ENCODE data around the gene TXNDC11.

TXNDC11 gene

DNA sequence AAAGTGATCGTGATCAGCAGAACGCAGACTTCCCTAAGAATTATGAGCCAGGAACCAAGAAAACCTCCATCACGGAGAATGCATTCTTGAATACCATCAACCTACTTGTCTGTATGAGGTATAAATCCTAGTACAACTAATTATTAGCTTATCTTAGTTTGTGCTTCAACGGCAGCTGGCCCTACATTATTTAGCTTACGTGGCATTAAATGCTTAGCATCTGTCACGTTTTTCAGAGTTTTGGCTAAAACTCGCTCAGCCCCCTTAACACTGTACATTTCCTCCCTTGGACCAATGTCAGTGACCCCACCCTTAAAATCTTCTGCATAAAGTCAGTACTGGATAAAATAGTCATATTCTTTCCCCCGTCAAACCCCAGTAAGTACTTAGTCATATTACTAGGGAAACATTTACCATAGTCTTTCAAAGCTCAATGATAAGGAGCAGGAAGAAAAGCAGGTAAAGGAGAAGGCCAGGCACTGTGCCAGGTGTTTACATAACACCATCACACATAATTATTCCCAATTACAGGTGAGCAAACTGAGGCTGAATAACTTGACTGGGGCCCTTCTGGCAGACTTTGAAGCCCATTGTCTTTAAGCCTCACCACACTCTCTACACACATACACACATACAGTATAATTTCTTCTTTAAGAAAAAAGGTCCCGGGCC, 16.6 kb upstream of the TXNDC11 start:
- no peak overlapping the region for H3K4me3 ChIP-seq (ENCODE audit: low read depth, low read length)
- TF ChIP-seq, protein P1, sequence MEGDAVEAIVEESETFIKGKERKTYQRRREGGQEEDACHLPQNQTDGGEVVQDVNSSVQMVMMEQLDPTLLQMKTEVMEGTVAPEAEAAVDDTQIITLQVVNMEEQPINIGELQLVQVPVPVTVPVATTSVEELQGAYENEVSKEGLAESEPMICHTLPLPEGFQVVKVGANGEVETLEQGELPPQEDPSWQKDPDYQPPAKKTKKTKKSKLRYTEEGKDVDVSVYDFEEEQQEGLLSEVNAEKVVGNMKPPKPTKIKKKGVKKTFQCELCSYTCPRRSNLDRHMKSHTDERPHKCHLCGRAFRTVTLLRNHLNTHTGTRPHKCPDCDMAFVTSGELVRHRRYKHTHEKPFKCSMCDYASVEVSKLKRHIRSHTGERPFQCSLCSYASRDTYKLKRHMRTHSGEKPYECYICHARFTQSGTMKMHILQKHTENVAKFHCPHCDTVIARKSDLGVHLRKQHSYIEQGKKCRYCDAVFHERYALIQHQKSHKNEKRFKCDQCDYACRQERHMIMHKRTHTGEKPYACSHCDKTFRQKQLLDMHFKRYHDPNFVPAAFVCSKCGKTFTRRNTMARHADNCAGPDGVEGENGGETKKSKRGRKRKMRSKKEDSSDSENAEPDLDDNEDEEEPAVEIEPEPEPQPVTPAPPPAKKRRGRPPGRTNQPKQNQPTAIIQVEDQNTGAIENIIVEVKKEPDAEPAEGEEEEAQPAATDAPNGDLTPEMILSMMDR (IDR thresholded peaks at IDR 0.05; ENCODE audit: borderline replicate concordance, insufficient read depth, low read depth, low read length): no peak

DNA sequence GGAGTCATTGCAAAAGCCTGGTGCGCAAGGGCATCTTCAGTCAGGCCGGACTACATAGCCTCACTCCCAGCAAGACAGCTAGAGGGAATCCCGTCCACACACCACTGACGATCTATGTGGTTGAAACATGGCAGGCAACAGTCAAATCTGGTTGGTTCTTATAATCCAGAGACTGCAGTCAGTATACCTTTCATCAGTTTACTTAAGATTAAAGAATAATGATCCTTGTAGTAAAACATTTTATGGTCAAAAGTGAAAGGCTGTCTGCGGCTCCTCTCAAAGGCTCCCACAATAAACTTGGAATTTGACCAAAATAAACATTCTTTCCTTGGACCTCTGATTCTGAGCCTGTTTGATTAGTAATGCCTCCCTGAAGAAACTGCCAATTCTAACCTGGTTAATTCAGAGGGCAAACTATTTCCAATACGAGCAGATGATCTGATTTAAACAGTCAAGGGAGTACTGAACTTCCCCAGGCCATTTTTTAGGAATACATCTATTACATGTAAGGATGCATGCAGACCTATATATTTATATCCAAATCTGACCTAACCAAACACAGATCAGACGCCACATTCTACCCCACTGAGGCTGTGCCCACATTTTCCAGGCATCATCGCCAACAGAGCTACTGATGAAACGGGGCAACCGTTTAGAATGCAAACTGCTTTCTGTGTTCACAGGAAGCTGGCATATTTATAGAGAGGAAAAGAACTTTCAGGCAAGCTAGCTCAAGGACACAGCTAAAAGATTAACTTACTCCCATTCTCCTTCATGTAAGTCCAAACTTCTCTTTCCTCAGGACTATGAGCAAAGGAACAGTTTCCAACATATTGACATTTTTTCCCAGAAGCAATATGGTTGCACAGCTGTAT, 15.3 kb upstream of the TXNDC11 start:
- H3K4me3 ChIP-seq (ENCODE audit: low read depth, low read length): no peak overlapping the region
- TF ChIP-seq, protein P1 (IDR thresholded peaks at IDR 0.05; ENCODE audit: borderline replicate concordance, insufficient read depth, low read depth, low read length): no peak

DNA sequence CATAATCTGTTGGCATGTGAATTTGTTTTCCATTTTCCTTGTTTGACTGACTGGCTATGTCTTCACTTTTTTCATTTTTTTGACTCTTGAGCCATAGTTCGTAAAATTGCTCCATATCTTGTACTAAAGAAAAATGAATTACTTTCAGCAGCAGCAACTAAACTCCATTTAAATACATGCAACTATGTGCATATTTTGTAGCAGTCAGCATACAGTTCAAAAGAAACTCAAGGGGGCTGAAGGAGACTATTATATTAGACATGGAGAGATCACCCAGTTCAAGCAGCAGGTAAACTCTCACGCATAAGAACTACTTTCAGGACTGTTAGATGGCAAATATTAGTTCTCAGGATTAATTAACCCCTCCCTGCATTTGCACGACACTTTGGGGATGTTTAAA, 13.6 kb upstream of the TXNDC11 start:
- H3K4me3 ChIP-seq (ENCODE audit: low read depth, low read length): no peak overlapping the region

DNA sequence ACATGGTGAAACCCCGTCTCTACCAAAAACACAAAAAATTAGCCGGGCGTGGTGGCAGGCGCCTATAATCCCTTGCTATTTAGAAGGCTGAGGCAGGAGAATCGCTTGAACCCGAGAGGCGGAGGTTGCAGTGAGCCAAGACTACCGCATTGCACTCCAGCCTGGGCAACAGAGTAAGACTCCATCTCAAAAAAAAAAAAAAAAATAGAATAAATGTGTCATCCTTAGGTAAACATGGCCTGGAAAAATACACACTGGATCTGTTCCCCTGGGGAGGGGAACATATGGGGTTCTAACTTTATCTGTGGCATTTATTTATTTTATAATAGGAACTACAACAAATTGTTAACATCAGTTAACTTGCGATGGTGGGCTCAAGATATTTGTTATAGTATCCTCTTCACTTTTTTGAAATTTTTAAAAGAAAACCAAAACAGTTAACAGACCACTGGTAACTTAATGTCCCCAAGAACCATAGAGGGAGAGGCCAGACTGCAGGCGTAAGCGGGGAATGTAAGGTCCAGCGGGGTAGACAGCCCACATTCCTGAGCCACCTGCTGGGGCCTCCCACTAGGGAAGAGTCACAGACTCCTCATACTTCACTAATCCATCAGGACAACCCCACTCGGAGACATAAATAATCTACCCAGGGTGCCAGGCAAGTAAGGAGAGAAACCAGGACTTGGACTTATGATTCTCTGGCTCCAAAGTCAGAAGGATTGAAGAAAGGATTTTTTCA, 12.5 kb upstream of the TXNDC11 start:
- no peak overlapping the region for H3K4me3 ChIP-seq (ENCODE audit: low read depth, low read length)
- TF ChIP-seq, protein P1 (IDR thresholded peaks at IDR 0.05; ENCODE audit: borderline replicate concordance, insufficient read depth, low read depth, low read length): no peak

More for the DNA sequence above, 13.6 kb upstream of the TXNDC11 start:
- TF ChIP-seq, protein P1 (IDR thresholded peaks at IDR 0.05; ENCODE audit: borderline replicate concordance, insufficient read depth, low read depth, low read length): no peak

DNA sequence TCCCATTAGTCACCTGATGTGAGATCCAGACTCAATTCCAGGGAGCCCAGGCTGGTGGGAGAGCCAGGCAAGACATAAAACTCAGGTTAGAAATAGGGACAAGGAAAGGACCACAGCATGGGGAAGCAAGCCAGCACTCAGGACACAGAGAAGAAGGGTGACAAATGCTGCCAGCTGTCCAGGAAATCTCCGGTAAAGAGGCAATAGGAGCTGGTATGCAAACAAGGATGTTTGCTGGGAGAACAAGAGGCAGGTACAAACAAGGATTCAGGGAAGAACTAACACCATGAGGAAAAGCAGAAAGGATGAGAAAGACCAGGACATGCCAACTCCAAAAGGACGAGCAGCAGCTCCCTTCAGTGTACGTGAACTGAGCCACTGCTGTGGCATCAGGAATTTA, 10.2 kb upstream of the TXNDC11 start:
- H3K4me3 ChIP-seq (ENCODE audit: low read depth, low read length): no peak overlapping the region
- TF ChIP-seq, protein P1 (IDR thresholded peaks at IDR 0.05; ENCODE audit: borderline replicate concordance, insufficient read depth, low read depth, low read length): no peak

DNA sequence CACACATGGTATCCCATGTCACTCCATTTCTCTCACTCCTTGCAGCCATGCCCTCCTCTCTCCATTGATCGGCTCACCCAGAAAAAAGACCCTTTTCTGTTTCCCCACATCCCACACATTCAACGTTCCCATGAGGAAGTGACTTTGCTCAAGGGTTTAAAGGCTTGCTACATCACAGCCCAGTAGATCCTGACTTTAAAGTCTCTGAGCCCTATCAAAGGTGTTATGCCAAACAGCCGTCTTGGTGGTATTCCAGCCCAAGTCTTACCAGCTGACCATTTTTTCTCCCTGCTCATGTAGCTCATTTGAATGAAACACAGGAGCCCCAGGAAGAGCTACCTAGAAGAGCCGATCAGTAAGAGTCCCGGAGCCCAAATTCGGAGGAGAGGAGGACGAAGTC, 7.4 kb upstream of the TXNDC11 start:
- no peak overlapping the region for H3K4me3 ChIP-seq (ENCODE audit: low read depth, low read length)
- TF ChIP-seq, protein P1 (IDR thresholded peaks at IDR 0.05; ENCODE audit: borderline replicate concordance, insufficient read depth, low read depth, low read length): no peak

All from GM12875 (cell line).